ENCODE data around the gene ATAD3A. TPM values are rescaled to one million over a fixed set of nuclear protein-coding genes. Genes with fewer than 3 reads are reported as not detected.

Gene ATAD3A
- total RNA-seq, 1 experiment from 2014 or later, result 57.5 TPM

GRCh38 chr1:1547476-1547875, 35.5 kb downstream of the ATAD3A start:
- Histone ChIP-seq H3K27ac (ENCODE audit: low read length) (no peak overlapping the region), H3K9me3 (ENCODE audit: control insufficient read depth, insufficient read depth, low read depth, low read length) (no peaks in the 10 kb centered on the region), H3K4me3 (ENCODE audit: low read depth in 2 of 2, low read length in 2 of 2) (no peak overlapping the region), H3K27me3 (ENCODE audit: control insufficient read depth, insufficient read depth, low read length) (no peaks in the 10 kb centered on the region), H3K4me1 (ENCODE audit: control insufficient read depth, insufficient read depth, low read length) (peaks cover 4% of the 10 kb centered on the region; the same call in 1 of the 2 replicates), H3K36me3 (ENCODE audit: control insufficient read depth, insufficient read depth, low read length) (no peaks in the 10 kb centered on the region; the same call in none of the 2 replicates)
- ChIA-PET CTCF (no interaction called here), POLR2A (no interaction called here)
- ATAC-seq (no peak), DNase-seq (ENCODE audit: low read depth, low spot score) (no peak)
- no TSS peak for BruUV-seq (replicated peaks)
- in situ Hi-C loops (cut with HindIII; ENCODE audit: low pct_unique_long_range_greater_than_20kb, low sequenced_read_pairs), result no loop called here
- intact Hi-C loops (cut with micrococcal nuclease; ENCODE audit: unreplicated experiment), result no loop called here
- TF ChIP-seq REST (IDR thresholded peaks at IDR 0.05; ENCODE audit: insufficient read depth in 1 of 2, low read depth in 2 of 2, low read length in 1 of 2) (no peak), SIN3A (IDR thresholded peaks at IDR 0.05; ENCODE audit: borderline replicate concordance, insufficient read depth, low read depth, low read length) (no peak), TCF7L2 (IDR thresholded peaks at IDR 0.05; ENCODE audit: low read depth, low read length) (no peak), POLR2AphosphoS5 (IDR thresholded peaks at IDR 0.05; ENCODE audit: low read depth, low read length) (no peak), CTCF (IDR thresholded peaks at IDR 0.05) (no peak)

GRCh38 chr1:1548591-1548990, 36.6 kb downstream of the ATAD3A start:
- Histone ChIP-seq H3K9me3 (ENCODE audit: control insufficient read depth, insufficient read depth, low read depth, low read length) (no peaks in the 10 kb centered on the region), H3K27ac (ENCODE audit: low read length) (no peak overlapping the region), H3K4me1 (ENCODE audit: control insufficient read depth, insufficient read depth, low read length) (peaks cover 4% of the 10 kb centered on the region; the same call in 1 of the 2 replicates), H3K36me3 (ENCODE audit: control insufficient read depth, insufficient read depth, low read length) (no peaks in the 10 kb centered on the region; the same call in none of the 2 replicates), H3K27me3 (ENCODE audit: control insufficient read depth, insufficient read depth, low read length) (no peaks in the 10 kb centered on the region), H3K4me3 (ENCODE audit: low read depth in 2 of 2, low read length in 2 of 2) (no peak overlapping the region)
- intact Hi-C loops (cut with micrococcal nuclease; ENCODE audit: unreplicated experiment) (no loop called here), in situ Hi-C loops (cut with HindIII; ENCODE audit: low pct_unique_long_range_greater_than_20kb, low sequenced_read_pairs) (no loop called here)
- TF ChIP-seq CTCF (IDR thresholded peaks at IDR 0.05) (no peak), TCF7L2 (IDR thresholded peaks at IDR 0.05; ENCODE audit: low read depth, low read length) (no peak), POLR2AphosphoS5 (IDR thresholded peaks at IDR 0.05; ENCODE audit: low read depth, low read length) (no peak), SIN3A (IDR thresholded peaks at IDR 0.05; ENCODE audit: borderline replicate concordance, insufficient read depth, low read depth, low read length) (no peak), REST (IDR thresholded peaks at IDR 0.05; ENCODE audit: insufficient read depth in 1 of 2, low read depth in 2 of 2, low read length in 1 of 2) (no peak)
- ChIA-PET CTCF (no interaction called here), POLR2A (no interaction called here)
- DNase-seq (ENCODE audit: low read depth, low spot score) (no peak), ATAC-seq (no peak)
- BruUV-seq (replicated peaks), result no TSS peak
